Fibroblast of skin of right biceps (primary cell): Measurements from ENCODE around the gene RMI2.

Experiments
- DNase-seq: peaks from one replicate; pipeline ENCODE4 v3.0.0-alpha.2; 2013

Gene RMI2

GRCh38 chr16:11386791-11387546 lies 41.7 kb downstream of the RMI2 start:
- peak; percentile 33 for DNase-seq

GRCh38 chr16:11389083-11389482 lies 43.8 kb downstream of the RMI2 start:
- no peak for DNase-seq

- DNase-seq, result no peak
Measured at GRCh38 chr16:11389631-11390565, 44.6 kb downstream of the RMI2 start.

DNA sequence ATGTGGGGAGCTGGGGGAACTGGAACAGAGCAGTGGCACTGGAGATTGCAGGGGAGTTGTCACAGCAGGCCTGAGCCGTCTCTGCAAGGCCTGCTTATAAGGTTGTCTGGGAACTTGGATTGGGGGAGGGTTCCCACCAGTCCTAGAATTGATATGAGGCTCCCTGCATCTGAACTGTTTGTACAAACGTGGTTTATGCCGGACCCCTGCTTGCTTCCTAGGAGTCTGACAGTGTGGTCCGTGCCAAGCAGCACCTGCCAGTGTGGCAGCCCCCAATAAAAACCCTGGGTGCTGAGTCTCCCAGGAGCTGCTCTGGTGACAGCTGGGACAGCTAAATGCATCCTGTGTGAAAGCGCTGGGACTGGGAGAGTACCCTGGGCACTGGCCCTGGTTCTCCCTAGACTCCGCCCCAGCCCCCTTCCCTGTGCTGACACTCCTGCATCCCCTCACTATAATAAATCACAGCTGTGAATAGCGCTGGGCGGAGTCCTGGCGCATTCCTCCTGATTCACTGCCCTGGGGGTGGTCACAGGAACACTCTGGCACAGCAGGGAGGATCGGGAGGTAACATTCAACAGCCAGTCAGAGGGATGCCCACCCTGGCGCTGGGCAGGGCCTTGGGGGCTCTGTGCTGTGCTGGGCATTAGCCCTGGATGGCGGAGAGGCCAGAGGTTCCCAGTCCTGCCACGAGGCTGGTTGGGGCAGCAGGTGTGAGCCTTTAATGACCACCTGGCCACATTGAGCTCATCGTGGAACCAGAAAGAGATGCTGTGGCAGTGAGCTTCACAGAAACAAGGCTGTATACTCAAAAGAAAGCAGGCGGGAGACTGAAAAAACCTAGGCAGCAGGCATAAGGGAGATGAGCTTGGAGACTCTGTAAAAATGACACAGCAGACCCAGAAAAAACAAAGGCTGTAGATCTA lies 45.6 kb downstream of the RMI2 start:
- DNase-seq, result peak; percentile 42

GRCh38 chr16:11391576-11391975 lies 46.3 kb downstream of the RMI2 start:
- no peak for DNase-seq

DNA sequence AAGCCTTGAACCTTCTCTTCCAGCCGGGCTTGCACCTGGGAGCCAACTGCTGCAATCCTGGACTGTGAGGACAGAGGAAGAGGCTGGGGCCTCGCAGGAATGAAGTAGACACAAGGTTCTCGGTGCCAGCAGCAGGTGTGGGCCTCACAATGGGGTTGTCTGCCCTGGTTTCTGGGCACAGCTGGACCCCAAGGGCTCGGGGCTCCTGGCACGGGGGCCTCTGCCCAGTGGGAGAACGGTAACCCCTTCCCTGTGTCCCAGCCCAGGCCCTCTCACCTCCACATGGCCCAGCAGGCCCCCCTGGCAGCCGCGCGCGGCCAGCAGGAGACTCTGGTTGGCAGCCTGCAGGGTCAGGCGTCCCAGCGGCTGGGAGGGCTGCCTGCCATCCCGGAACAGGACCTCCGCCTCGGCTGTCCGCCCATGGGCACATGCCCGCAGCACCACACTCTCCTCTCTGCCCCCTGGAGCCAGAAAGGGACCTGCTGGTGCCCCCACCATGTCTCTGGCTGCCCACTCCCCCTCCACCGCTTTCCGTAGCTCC lies 46.9 kb downstream of the RMI2 start:
- no peak for DNase-seq

- DNase-seq, result no peak
Measured at GRCh38 chr16:11393366-11393765, 48.1 kb downstream of the RMI2 start.

GRCh38 chr16:11393861-11394592 lies 48.8 kb downstream of the RMI2 start:
- no peak for DNase-seq

DNA sequence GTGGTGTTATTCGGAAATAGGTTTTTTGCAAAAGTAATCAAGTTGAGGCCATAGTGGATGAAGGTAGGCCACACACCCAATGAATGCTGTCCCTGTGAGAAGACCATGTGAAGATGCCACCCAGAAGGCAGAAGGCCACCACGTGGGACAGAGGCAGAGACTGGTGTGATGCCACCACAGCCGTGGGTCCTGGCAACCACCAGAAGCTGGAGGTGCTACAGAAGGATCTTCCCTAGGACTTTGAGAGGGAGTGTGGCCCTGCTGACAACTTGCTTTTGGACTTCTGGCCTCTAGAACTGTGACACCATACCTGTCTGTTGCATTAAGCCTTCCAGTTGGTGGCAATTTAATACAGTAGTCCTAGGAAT lies 49.3 kb downstream of the RMI2 start:
- DNase-seq, result no peak

DNA sequence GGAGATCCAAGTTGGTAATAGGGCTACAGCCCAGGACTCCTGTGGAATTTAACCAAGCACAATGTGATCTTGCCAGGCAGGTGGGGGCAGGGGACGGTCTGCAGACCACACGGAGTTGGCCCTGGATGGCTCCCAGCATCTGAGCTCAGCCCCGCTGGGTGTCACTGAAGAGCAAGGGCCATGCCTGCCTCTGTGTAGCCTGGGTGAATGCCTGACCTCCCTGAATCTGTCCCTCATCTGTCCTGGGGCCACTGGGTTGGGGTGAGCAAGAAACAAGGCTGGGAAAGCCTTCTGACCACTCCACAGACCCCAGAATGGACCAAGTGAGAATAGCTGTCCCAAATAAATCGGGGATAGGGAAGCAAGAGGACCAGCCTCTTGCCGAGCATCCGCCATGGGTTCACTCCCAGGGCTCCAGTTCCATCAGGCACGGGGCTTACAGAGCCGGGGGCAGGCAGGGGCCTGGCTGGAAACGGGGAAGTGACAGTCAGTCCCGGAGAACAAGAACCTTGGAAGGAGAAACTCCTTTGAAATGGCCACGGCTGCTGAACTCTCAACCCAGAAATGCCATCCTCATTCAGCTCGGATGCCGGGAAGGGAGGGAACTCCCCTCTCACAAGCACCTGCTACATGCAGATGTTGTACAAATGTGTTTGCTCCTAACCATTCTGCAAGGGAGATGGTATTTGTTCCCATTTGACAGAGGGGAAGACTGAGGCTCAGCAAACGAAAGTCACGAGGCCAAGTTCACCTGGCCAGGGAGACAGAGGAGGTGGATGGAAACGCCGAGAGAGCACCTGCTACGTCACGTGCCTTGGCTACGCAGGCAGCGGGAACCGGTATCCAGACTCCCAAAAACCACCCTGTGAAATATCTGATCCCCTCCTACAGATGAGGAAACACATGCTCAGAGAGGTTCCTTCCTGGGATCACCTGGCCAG lies 50.0 kb downstream of the RMI2 start:
- DNase-seq, result no peak

- DNase-seq, result no peak
Measured at GRCh38 chr16:11395949-11396240, 50.6 kb downstream of the RMI2 start.

DNA sequence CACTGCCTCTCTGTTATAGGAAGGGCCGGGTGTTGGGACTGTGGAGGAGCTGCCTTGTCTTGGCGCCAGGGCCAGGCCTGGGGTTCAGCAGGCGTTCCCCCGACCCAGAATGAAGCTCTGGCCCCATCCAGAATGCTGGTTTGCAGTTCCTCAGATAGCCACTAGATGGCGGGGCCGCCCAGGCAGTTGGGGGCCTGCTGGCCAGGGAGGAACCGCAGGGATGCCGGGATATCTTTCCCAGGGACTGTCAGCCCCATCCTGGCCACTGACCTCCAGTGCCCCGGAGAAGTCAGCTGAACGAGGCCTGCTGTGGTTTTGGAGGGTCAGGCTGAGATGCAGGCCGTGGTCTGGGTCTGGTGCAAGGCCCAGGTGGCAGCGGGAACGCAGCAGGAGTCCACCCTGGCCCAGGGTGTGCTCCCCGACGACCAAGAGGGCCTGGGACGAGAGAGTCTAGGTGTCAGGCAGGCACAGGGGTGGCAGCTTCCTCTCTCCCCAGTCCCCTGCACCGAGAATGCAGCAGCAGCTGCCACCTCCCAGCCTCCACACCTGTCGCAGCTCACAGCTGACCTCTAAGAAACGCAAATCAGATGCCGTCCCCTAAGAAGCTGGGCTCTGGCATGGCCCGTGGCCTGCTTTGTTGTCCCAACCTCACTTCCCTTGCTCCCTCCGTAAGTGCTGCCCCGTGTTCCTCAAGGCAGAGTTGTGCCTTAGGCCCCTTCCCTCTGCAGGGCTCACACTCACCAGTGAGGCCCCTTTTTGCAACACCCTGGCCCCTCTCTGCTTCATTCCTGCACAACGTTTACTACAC lies 51.2 kb downstream of the RMI2 start:
- DNase-seq, result peak; percentile 65

- no peak for DNase-seq
Measured at GRCh38 chr16:11398136-11398535, 52.9 kb downstream of the RMI2 start.

DNA sequence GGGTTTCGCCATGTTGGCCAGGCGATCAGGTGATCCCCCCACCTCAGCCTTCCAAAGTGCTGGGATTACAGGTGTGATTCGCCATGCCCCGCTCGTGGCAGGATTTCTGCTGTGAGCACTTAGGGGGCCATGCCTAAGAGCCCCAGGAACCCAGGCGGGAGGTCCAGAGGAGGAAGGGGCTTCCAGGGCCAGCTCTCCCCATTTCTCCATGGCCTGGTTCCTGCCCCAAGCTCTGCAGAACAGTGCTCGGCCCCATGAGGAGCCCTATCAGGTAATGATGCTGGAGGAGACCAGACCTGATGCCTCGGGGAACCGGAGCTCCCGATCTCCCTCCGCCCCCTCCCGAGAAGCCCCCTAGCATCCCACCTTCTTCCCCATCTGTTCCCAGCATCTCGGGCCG lies 53.6 kb downstream of the RMI2 start:
- DNase-seq, result no peak

- DNase-seq, result no peak
Measured at GRCh38 chr16:11399261-11399831, 54.1 kb downstream of the RMI2 start.

- DNase-seq, result no peak
Measured at GRCh38 chr16:11400076-11400475, 54.8 kb downstream of the RMI2 start.
